VCaP (cell line): ENCODE data around the gene GPR37L1.

Source experiments
- H3K27ac ChIP-seq: fragments of 450-650 bp; 2 replicates; pipeline ENCODE4 v1.5.1; 2017
- TF ChIP-seq, protein P1 (sequence below): fragments of 450-650 bp; conservative IDR thresholded peaks from 2 replicates; pipeline ENCODE4 v1.5.1; 2017; ENCODE audit warnings: mild to moderate bottlenecking, moderate library complexity

Gene GPR37L1

GRCh38 chr1:202160377-202160940 lies 37.7 kb downstream of the GPR37L1 start, which contains the start of gene PTPN7:
TSS of gene PTPN7 (minus strand) at chr1:202160602. CDS start at chr1:202159402, 1,200 bp downstream.
- no peak within 1 kb of the TSS for H3K27ac ChIP-seq
- TF ChIP-seq, protein P1, sequence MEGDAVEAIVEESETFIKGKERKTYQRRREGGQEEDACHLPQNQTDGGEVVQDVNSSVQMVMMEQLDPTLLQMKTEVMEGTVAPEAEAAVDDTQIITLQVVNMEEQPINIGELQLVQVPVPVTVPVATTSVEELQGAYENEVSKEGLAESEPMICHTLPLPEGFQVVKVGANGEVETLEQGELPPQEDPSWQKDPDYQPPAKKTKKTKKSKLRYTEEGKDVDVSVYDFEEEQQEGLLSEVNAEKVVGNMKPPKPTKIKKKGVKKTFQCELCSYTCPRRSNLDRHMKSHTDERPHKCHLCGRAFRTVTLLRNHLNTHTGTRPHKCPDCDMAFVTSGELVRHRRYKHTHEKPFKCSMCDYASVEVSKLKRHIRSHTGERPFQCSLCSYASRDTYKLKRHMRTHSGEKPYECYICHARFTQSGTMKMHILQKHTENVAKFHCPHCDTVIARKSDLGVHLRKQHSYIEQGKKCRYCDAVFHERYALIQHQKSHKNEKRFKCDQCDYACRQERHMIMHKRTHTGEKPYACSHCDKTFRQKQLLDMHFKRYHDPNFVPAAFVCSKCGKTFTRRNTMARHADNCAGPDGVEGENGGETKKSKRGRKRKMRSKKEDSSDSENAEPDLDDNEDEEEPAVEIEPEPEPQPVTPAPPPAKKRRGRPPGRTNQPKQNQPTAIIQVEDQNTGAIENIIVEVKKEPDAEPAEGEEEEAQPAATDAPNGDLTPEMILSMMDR: no peak

GRCh38 chr1:202161151-202162046 lies 38.7 kb downstream of the GPR37L1 start:
- TF ChIP-seq, protein P1: no peak
- H3K27ac ChIP-seq: no peak overlapping the region

GRCh38 chr1:202162047-202162417 lies 39.3 kb downstream of the GPR37L1 start:
- TF ChIP-seq, protein P1: no peak
- H3K27ac ChIP-seq: no peak overlapping the region

DNA sequence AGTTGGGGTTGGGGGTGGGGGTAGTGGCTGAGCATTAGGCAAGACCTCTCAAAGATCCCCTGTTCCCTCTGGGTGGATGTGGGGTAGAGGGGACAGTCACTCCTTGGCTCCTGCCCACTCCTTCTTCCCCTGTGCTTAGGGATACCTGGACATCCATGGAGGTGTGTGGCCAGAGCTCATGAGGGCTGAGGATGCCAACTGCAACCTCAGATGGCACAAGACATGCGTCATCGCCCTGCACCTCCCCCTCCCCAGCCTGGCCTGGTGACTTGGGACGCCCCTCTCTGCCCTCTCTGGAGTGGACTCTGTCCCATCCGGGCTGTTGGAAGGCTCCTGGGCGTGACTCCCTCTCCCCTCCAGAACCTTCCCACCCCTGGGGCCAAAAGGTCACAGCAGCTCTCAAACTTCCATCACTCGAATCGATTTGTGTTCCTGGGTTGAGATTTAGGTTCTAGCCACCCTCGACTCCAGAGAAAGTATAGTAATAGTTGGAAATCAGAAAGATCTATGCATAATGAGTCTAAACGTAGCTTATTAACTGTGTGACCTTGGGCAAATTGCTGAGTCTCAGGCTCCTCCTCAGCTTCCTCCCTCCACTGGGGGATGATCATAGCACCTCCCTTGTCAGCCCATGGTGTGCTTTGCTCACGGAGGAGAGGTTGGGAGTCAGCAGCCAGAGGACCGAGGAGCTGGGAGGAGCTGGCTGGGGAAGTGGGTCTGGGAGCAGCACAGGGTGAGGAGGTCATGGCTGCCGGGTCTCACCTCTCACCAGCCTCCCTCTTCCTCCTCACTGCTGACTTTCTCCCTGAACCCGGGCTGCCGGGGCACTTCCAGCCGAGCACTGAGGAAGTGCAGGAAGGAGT lies 39.9 kb downstream of the GPR37L1 start:
- TF ChIP-seq, protein P1: no peak
- no peak overlapping the region for H3K27ac ChIP-seq

DNA sequence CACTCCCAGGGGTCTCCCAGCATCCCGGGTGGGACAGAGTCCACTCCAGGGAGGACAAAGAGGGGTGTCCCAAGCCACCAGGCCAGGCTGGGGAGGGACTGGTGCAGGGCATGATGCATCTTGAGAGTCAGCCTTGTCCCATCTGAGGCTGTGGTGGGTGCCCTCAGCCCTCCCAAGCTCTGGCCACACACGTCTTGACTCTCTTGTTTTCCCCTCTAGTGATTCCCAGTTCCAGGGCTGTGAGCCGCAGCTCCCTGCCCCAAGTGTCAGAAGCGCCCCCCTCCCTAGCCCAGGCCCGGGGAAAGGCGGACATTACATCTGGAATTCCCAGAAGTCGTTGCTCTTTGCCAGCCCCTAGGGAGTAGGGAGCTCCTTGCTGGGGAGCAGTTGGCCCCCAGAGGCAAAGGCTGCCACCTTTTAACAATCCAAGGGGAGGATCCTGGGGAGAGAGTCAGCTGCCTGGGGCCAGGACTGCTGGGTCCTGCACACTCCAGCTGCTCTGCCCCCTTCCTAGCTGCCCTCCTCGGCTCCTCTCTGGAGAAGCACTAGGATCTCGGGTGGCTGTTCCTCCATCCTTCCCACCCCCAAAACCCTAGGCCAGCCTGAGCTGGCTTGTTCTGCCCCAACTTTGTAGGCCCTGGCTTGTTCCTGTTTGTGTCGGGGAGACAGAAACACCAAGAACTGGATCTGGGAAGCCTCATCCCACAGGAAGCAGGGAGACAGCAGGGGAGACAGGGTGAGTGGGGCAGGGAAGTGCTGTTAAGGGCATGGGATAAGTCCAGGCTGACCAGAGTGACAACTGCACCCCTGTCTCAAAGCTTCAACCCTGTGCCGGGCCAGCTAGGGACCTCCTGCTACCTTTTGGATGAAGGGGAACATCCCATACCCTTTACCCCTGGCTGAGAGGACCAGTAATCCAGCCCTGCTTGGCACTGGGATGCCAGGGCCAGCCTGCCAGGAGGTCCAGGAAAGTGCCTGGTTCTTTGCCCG lies 40.9 kb downstream of the GPR37L1 start:
- TF ChIP-seq, protein P1: no peak
- H3K27ac ChIP-seq: no peak overlapping the region

DNA sequence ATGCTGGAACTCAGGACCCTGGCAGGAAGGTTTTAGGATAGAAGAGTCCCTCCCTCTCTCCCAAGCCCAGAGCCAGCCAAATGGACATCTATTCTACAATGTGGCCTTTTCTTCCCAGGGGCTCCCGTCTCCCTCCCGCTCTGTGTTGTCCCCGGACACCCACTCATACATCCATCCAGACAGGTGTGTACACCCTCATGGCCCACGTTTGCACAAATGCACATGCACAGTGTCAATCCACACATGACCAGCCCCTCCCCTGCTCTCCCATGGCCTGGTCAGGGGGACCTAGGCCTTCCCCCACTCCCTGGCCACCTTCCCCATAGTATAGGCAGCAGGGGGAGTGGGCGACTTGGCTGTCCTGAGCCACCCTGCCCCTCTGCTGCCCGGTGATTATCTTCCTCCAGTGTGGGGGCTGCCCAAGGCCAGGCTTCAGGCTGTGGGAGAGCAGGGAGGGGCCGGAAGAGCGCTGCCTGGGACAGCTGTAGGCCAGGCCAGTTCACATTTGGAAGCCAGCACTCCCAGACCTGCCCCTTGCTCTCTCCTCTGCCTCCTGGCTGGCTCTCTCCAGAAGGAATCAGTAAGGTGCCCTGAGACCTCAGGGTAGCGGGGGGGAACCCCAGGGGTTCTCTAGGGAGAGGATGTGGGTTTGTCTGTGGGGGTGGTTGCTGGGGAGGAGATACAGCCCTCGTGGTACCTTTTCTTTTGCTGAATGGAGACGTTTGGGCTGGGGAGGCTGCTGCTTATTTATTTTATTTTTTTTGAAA lies 41.7 kb downstream of the GPR37L1 start:
- TF ChIP-seq, protein P1: no peak
- H3K27ac ChIP-seq: no peak overlapping the region
